Endothelial cell of umbilical vein (primary cell): Measurements from ENCODE around the gene AQR.

Experiments
- EZH2 ChIP-seq: IDR thresholded peaks from 2 replicates; pipeline ENCODE4 v1.6.1; 2012; ENCODE audit warnings: borderline replicate concordance, low read depth, mild to moderate bottlenecking, moderate library complexity, low read length, inconsistent platforms; ENCODE audit not compliant: severe bottlenecking
- FOS ChIP-seq: IDR thresholded peaks from 2 replicates; pipeline ENCODE4 v1.6.1; 2011; ENCODE audit warnings: mild to moderate bottlenecking, low read length, moderate library complexity, borderline replicate concordance; ENCODE audit not compliant: insufficient read depth
- MAX ChIP-seq: IDR thresholded peaks from 2 replicates; pipeline ENCODE4 v1.6.1; 2011; ENCODE audit not compliant: insufficient read depth, insufficient read length
- MYC ChIP-seq: IDR thresholded peaks from one replicate; pipeline ENCODE4 v1.6.1; 2011; ENCODE audit warnings: mild to moderate bottlenecking, low read depth, low read length
- POLR2A ChIP-seq: IDR thresholded peaks from 2 replicates; pipeline ENCODE4 v1.6.1; 2012; ENCODE audit warnings: low read depth, mild to moderate bottlenecking, control low read depth, low read length
- POLR2AphosphoS5 ChIP-seq: IDR thresholded peaks from 2 replicates; pipeline ENCODE4 v1.6.1; 2012; ENCODE audit warnings: low read depth, mild to moderate bottlenecking, control low read depth, low read length, moderate library complexity; ENCODE audit not compliant: insufficient read depth
- TF ChIP-seq, protein P1 (sequence below), 2 donors: IDR thresholded peaks; 1 replicate in 1 of 2; 2 replicates in 1 of 2; pipeline ENCODE4 v1.5.1; 2011; ENCODE audit warnings: low read length in 2 of 2, mild to moderate bottlenecking in 2 of 2, moderate library complexity in 2 of 2, control low read depth in 1 of 2, inconsistent platforms in 1 of 2, low read depth in 1 of 2; ENCODE audit not compliant: insufficient read depth in 1 of 2; ENCODE audit errors: extremely low read depth in 1 of 2

- TF ChIP-seq MAX, result no peak
- TF ChIP-seq, protein P1, sequence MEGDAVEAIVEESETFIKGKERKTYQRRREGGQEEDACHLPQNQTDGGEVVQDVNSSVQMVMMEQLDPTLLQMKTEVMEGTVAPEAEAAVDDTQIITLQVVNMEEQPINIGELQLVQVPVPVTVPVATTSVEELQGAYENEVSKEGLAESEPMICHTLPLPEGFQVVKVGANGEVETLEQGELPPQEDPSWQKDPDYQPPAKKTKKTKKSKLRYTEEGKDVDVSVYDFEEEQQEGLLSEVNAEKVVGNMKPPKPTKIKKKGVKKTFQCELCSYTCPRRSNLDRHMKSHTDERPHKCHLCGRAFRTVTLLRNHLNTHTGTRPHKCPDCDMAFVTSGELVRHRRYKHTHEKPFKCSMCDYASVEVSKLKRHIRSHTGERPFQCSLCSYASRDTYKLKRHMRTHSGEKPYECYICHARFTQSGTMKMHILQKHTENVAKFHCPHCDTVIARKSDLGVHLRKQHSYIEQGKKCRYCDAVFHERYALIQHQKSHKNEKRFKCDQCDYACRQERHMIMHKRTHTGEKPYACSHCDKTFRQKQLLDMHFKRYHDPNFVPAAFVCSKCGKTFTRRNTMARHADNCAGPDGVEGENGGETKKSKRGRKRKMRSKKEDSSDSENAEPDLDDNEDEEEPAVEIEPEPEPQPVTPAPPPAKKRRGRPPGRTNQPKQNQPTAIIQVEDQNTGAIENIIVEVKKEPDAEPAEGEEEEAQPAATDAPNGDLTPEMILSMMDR (IDR thresholded peaks at IDR 0.05; ENCODE audit: extremely low read depth in 1 of 2, insufficient read depth in 1 of 2, low read depth in 1 of 2, low read length in 2 of 2), result no peak
- no peak for TF ChIP-seq POLR2A
- TF ChIP-seq POLR2AphosphoS5, result no peak
- no peak for TF ChIP-seq FOS
- no peak for TF ChIP-seq MYC
- TF ChIP-seq EZH2, result no peak
Measured at GRCh38 chr15:34953851-34954250, 15.7 kb downstream of the AQR start.
